Measurements from ENCODE around the gene POU5F1.
"Not testable (repeated sequence)": the region's sequence is repeated elsewhere in the genome, so short reads cannot be mapped to it uniquely, and the experiment has no call there.

- TF ChIP-seq RFX5 (IDR thresholded peaks at IDR 0.05; ENCODE audit: low read length); RAD21 (IDR thresholded peaks at IDR 0.05; ENCODE audit: low read length); POLR2AphosphoS5 (IDR thresholded peaks at IDR 0.05; ENCODE audit: low read depth, low read length); USF2 (IDR thresholded peaks at IDR 0.05; ENCODE audit: borderline replicate concordance, low read depth, low read length); JUND (IDR thresholded peaks at IDR 0.05); EP300 (IDR thresholded peaks at IDR 0.05; ENCODE audit: borderline replicate concordance in 1 of 2, low read depth in 1 of 2, low read length in 1 of 2); TAF1 (IDR thresholded peaks at IDR 0.05; ENCODE audit: borderline replicate concordance, low read depth, low read length): not testable (repeated sequence)
- TF ChIP-seq, protein P1, sequence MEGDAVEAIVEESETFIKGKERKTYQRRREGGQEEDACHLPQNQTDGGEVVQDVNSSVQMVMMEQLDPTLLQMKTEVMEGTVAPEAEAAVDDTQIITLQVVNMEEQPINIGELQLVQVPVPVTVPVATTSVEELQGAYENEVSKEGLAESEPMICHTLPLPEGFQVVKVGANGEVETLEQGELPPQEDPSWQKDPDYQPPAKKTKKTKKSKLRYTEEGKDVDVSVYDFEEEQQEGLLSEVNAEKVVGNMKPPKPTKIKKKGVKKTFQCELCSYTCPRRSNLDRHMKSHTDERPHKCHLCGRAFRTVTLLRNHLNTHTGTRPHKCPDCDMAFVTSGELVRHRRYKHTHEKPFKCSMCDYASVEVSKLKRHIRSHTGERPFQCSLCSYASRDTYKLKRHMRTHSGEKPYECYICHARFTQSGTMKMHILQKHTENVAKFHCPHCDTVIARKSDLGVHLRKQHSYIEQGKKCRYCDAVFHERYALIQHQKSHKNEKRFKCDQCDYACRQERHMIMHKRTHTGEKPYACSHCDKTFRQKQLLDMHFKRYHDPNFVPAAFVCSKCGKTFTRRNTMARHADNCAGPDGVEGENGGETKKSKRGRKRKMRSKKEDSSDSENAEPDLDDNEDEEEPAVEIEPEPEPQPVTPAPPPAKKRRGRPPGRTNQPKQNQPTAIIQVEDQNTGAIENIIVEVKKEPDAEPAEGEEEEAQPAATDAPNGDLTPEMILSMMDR (IDR thresholded peaks at IDR 0.05): not testable (repeated sequence)
- TF ChIP-seq, protein P2, sequence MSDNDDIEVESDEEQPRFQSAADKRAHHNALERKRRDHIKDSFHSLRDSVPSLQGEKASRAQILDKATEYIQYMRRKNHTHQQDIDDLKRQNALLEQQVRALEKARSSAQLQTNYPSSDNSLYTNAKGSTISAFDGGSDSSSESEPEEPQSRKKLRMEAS (IDR thresholded peaks at IDR 0.05; ENCODE audit: low read depth): not testable (repeated sequence)
- TF ChIP-seq, protein P3, sequence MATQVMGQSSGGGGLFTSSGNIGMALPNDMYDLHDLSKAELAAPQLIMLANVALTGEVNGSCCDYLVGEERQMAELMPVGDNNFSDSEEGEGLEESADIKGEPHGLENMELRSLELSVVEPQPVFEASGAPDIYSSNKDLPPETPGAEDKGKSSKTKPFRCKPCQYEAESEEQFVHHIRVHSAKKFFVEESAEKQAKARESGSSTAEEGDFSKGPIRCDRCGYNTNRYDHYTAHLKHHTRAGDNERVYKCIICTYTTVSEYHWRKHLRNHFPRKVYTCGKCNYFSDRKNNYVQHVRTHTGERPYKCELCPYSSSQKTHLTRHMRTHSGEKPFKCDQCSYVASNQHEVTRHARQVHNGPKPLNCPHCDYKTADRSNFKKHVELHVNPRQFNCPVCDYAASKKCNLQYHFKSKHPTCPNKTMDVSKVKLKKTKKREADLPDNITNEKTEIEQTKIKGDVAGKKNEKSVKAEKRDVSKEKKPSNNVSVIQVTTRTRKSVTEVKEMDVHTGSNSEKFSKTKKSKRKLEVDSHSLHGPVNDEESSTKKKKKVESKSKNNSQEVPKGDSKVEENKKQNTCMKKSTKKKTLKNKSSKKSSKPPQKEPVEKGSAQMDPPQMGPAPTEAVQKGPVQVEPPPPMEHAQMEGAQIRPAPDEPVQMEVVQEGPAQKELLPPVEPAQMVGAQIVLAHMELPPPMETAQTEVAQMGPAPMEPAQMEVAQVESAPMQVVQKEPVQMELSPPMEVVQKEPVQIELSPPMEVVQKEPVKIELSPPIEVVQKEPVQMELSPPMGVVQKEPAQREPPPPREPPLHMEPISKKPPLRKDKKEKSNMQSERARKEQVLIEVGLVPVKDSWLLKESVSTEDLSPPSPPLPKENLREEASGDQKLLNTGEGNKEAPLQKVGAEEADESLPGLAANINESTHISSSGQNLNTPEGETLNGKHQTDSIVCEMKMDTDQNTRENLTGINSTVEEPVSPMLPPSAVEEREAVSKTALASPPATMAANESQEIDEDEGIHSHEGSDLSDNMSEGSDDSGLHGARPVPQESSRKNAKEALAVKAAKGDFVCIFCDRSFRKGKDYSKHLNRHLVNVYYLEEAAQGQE (IDR thresholded peaks at IDR 0.05; ENCODE audit: low read depth, low read length): not testable (repeated sequence)
- TF ChIP-seq, protein P4, sequence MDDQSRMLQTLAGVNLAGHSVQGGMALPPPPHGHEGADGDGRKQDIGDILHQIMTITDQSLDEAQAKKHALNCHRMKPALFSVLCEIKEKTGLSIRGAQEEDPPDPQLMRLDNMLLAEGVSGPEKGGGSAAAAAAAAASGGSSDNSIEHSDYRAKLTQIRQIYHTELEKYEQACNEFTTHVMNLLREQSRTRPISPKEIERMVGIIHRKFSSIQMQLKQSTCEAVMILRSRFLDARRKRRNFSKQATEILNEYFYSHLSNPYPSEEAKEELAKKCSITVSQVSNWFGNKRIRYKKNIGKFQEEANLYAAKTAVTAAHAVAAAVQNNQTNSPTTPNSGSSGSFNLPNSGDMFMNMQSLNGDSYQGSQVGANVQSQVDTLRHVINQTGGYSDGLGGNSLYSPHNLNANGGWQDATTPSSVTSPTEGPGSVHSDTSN (IDR thresholded peaks at IDR 0.05): not testable (repeated sequence)
Observed at GRCh38 chr6:31189223-31189622, 18.7 kb upstream of the POU5F1 start.
